Chondrocyte (in vitro differentiated cells): ENCODE measurements around the gene TBXAS1. TPM values are rescaled to one million over a fixed set of nuclear protein-coding genes. Genes with fewer than 3 reads are reported as not detected.

Experiments used
- DNase-seq: peaks from one replicate; pipeline ENCODE4 v3.0.0; 2021; ENCODE audit warnings: mixed read lengths, low spot score
- H3K27ac Mint-ChIP-seq: one replicate; pipeline ENCODE4 v1.8.0; 2021; ENCODE audit warnings: mild to moderate bottlenecking, moderate library complexity, mixed read lengths; ENCODE audit not compliant: unreplicated experiment
- H3K27me3 Mint-ChIP-seq: 2 replicates; pipeline ENCODE4 v1.8.0; 2021; ENCODE audit warnings: low read depth, mixed read lengths
- H3K36me3 Mint-ChIP-seq: 2 replicates; pipeline ENCODE4 v1.8.0; 2021; ENCODE audit warnings: low read depth, mixed read lengths
- H3K4me1 Mint-ChIP-seq: 2 replicates; pipeline ENCODE4 v1.8.0; 2021; ENCODE audit warnings: low read depth, mild to moderate bottlenecking, mixed read lengths
- H3K4me3 Mint-ChIP-seq: one replicate; pipeline ENCODE4 v1.8.0; 2021; ENCODE audit warnings: mild to moderate bottlenecking, moderate library complexity, mixed read lengths; ENCODE audit not compliant: unreplicated experiment
- H3K9me3 Mint-ChIP-seq: 2 replicates; pipeline ENCODE4 v1.8.0; 2021; ENCODE audit warnings: low read depth, mixed read lengths
- total RNA-seq: library from RNA; stranded (reverse); gene quantifications from 3 replicates; pipeline ENCODE4 v1.2.1, GENCODE V29; 2021
- TF ChIP-seq, protein P1 (sequence below): fragments of 200-600 bp; sonication (generic); IDR thresholded peaks from 2 replicates; pipeline ENCODE4 v1.5.0; 2021; ENCODE audit warnings: antibody characterized with exemption, mild to moderate bottlenecking, moderate library complexity

TBXAS1 gene
- total RNA-seq, 1 donor from 2014 or later = 2.4 TPM

DNA sequence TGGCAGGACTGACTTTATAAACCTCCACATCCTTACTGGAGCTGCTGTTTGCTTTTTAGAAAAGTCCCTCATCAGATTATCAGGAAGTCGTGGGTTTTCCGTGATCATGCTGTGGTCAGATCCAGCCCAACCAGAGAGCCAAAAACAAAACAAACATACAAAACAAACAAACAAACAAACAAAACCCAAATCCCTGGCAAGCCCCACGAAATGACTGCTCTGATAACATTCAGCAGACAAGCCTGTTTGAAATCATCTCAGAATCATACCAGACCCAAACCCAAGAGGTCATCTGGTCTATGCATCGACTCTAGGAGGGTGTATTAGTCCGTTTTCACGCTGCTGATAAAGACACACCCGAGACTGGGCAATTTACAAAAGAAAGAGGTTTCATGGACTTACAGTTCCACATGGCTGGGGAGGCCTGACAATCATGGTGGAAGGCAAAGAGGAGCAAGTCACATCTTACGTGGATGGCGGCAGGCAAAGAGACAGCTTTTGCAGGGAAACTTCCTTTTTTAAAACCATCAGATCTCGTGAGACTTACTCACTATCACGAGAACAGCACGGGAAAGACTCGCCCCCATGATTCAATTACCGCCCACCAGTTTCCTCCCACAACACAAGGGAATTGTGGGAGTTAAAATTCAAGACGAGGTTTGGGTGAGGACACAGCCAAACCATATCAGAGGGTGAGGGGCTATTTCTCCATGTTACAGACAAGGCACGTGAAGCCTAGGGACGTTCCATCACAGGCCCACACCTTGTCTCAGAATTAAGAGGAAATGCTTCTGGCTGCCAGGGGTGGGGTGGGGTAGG is 148.0 kb downstream of the TBXAS1 start:
- Mint-ChIP-seq H3K27ac (no peak overlapping the region), H3K4me3 (no peak overlapping the region), H3K27me3 (peaks cover 14% of the 10 kb centered on the region), H3K9me3 (no peaks in the 10 kb centered on the region), H3K4me1 (peaks cover 3% of the 10 kb centered on the region), H3K36me3 (no peaks in the 10 kb centered on the region)
- peak; percentile 8 for DNase-seq
- TF ChIP-seq, protein P1, sequence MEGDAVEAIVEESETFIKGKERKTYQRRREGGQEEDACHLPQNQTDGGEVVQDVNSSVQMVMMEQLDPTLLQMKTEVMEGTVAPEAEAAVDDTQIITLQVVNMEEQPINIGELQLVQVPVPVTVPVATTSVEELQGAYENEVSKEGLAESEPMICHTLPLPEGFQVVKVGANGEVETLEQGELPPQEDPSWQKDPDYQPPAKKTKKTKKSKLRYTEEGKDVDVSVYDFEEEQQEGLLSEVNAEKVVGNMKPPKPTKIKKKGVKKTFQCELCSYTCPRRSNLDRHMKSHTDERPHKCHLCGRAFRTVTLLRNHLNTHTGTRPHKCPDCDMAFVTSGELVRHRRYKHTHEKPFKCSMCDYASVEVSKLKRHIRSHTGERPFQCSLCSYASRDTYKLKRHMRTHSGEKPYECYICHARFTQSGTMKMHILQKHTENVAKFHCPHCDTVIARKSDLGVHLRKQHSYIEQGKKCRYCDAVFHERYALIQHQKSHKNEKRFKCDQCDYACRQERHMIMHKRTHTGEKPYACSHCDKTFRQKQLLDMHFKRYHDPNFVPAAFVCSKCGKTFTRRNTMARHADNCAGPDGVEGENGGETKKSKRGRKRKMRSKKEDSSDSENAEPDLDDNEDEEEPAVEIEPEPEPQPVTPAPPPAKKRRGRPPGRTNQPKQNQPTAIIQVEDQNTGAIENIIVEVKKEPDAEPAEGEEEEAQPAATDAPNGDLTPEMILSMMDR = no peak

DNA sequence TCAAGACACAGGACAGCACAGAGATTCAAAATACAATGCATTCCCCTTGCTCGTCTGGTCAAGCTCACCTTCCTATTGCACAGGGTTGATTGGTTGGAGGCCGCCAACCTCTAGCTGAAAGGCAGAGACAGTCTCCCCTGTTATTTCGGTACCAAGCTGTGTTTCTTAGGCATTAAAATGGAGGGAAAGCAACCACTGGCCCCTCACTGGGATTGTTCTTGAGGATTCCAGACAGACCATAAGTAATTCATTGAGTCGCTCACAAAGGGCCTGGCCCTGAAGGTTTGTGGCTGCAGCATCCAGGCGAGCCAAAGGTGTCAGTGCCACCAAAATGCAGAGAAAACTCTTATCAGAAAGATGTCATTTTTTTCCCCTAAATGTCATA is 152.4 kb downstream of the TBXAS1 start:
- H3K4me1 Mint-ChIP-seq = peaks cover 3% of the 10 kb centered on the region
- peak; percentile 14 for DNase-seq

DNA sequence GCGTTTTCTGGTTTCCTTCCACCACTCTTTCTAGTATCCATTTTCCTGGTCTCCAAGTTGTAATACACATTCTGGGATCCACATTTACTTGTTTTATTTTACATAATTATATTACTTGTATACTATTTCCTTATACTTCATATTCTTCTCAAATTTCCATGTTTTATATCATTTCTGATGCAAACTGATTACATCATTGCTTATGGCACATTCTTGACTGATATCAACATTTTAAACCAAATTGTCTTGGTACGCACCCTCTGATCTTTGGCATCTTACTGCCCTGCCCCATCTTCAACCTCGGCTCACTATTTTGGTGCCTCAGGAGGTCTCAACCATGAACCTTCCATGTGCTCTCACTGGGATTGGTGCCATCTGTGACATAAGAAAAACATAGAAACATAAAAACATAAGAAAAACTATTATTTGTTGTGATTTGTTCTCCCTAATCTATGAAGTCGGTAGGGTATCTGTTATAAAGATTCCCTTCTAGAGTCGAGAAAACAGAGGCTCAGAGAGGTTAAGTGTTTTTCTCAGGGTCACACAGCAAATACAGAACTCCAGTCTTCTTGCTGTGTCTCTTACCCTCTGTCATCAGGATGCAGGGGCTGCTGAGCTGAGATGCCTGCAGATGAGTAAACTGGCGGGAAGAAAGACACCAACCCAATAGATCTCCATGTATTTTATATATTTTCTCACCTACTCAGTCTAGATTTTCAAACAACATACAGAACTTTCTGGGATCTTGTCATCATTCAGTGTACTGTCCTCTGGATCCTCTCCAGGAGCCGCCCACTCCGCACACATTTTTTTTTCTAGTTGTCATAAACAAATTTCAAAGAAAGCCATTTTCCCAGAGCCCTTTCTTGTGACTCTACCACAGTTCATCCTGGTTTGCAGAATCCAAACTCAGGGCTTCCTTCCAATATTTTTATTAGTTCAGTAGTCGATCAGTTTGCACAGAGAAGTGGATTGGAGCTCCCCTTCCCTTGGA is 154.2 kb downstream of the TBXAS1 start:
- H3K27me3 Mint-ChIP-seq = peaks cover 4% of the 10 kb centered on the region
- H3K4me1 Mint-ChIP-seq = peaks cover 3% of the 10 kb centered on the region
- no peak overlapping the region for H3K4me3 Mint-ChIP-seq
- no peaks in the 10 kb centered on the region for H3K9me3 Mint-ChIP-seq
- H3K27ac Mint-ChIP-seq = no peak overlapping the region
- TF ChIP-seq, protein P1 = no peak
- peaks cover 2% of the 10 kb centered on the region for H3K36me3 Mint-ChIP-seq
- no peak for DNase-seq

More for the DNA sequence above, 152.4 kb downstream of the TBXAS1 start:
- TF ChIP-seq, protein P1 = no peak
- H3K4me3 Mint-ChIP-seq = no peak overlapping the region
- peaks cover 2% of the 10 kb centered on the region for H3K36me3 Mint-ChIP-seq
- H3K9me3 Mint-ChIP-seq = no peaks in the 10 kb centered on the region
- H3K27ac Mint-ChIP-seq = no peak overlapping the region
- H3K27me3 Mint-ChIP-seq = peaks cover 4% of the 10 kb centered on the region

DNA sequence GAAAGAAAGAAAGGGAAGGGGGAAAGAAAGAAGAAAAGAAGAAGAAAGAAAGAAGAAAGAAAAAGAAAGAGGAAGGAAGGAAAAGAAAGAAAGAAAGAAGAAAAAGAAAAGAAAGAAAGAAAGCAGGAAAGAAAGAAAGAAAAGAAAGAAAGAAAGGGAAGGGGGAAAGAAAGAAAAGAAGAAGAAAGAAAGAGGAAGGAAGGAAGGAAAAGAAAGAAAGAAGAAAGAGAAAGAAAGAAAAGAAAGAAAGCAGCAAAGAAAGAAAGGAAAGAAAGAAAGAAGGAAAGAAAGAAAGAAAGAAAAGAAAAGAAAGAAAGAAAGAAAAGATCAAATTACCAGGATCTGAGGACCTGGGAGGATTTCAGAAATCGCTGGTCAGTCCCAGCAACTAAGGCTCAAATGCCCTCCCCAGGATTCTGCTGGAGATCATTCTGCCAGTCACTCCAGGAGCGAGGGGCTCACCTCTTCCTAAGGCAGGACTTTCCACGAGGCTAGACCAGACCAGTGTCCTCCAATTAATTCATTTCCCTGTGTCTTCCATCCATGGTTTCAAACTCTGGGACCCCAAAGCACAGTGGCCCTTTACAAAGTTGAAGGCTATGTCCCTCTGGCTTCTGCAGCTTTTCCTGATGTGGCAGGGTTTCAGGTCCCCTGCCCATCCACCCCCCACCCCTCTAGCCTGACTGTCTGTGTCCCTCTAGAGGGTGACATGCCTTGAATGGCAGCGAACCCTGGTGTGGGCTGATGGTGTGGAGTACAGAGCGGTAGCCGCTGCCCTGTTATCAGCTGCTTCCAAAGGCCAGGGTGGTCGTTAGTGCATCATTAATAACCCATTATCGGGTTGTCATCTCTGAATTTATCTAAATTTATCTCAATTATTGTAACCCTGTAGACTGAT is 155.8 kb downstream of the TBXAS1 start:
- Mint-ChIP-seq H3K9me3 (no peaks in the 10 kb centered on the region), H3K4me1 (peaks cover 3% of the 10 kb centered on the region), H3K27me3 (peaks cover 8% of the 10 kb centered on the region), H3K27ac (no peak overlapping the region), H3K4me3 (no peak overlapping the region), H3K36me3 (peaks cover 2% of the 10 kb centered on the region)
- TF ChIP-seq, protein P1 = no peak
- DNase-seq = no peak
